HUES48 (cell line): ENCODE measurements around the gene NSD2.
"Not testable (repeated sequence)": the region's sequence is repeated elsewhere in the genome, so short reads cannot be mapped to it uniquely, and the experiment has no call there.

Source experiments
- H3K27ac ChIP-seq: one replicate; pipeline ENCODE4 v1.7.0; 2013; ENCODE audit warnings: low read depth, low read length, inconsistent platforms
- H3K27me3 ChIP-seq: 2 replicates; pipeline ENCODE4 v1.6.1; 2013; ENCODE audit warnings: mild to moderate bottlenecking, low read length; ENCODE audit not compliant: control insufficient read depth, insufficient read depth
- H3K36me3 ChIP-seq: 2 replicates; pipeline ENCODE4 v1.6.1; 2013; ENCODE audit warnings: low read length; ENCODE audit not compliant: control insufficient read depth, insufficient read depth
- H3K4me1 ChIP-seq: 2 replicates; pipeline ENCODE4 v1.6.1; 2013; ENCODE audit warnings: mild to moderate bottlenecking, low read length; ENCODE audit not compliant: control insufficient read depth, insufficient read depth
- H3K4me3 ChIP-seq: 2 replicates; pipeline ENCODE4 v1.5.1; 2013; ENCODE audit warnings: mild to moderate bottlenecking, low read depth, low read length
- H3K9ac ChIP-seq: 2 replicates; pipeline ENCODE4 v1.6.1; 2013; ENCODE audit warnings: mild to moderate bottlenecking, low read depth, low read length, moderate library complexity
- H3K9me3 ChIP-seq: 2 replicates; pipeline ENCODE4 v1.6.1; 2013; ENCODE audit warnings: low read length; ENCODE audit not compliant: control insufficient read depth, insufficient read depth

The NSD2 gene

DNA sequence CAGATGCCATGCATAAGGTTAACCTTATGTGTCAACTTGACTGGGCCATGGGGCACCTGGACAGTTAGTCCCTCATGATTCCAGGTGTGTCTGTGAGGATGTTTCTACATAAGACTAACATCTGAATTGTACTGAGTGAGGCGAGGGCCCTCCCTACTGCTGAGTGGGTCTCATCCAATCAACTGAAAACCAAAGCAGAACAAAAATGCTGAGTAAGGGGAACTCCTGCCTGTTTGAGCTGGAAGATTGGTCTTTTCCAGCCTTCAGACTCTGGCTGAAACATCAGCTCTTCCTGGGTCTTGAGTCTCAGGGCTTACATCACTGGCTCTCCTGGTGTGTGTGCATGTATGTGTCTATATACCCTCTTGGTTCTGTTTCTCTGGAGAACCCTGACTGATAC lies 123.7 kb downstream of the NSD2 start:
- no peak overlapping the region for H3K27ac ChIP-seq
- no peaks in the 10 kb centered on the region for H3K9me3 ChIP-seq
- no peaks in the 10 kb centered on the region for H3K4me1 ChIP-seq
- H3K27me3 ChIP-seq: no peaks in the 10 kb centered on the region
- peaks cover 17% of the 10 kb centered on the region for H3K36me3 ChIP-seq
- no peak overlapping the region for H3K4me3 ChIP-seq
- H3K9ac ChIP-seq: no peak overlapping the region

DNA sequence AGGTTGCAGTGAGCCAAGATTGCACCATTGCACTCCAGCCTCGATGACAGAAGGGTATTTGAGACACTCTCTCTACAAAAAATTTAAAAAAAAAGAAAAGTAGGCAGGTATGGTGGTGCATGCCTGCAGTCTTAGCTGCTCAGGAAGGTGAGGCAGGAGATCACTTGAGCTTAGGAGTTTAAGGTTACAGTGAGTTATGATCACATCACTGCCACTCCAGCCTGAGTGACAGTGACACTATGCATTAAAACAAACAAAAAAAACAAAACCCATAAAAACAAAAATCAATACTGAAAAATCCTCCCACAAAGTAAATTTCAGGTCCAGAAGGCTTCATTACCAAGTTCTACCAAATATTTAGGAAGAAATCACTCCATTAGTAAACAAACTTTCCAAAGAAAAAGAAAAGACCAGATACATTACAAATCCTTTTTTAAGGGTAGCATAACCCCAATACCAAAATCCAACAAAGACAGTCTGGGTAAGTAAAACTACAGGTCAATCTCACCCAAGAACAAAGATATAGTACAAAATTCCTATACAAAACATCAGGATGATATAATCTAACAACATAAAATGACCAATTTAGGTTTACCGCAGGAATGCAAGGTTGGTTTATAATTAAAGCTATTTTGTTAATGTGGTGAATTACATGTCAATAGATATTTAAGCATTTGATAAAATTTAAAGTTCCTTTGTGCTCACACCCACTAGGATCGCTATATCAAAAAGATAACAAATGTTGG lies 125.8 kb downstream of the NSD2 start:
- no peak overlapping the region for H3K27ac ChIP-seq
- H3K4me1 ChIP-seq: no peaks in the 10 kb centered on the region
- H3K4me3 ChIP-seq: no peak overlapping the region
- H3K36me3 ChIP-seq: 0 out of 2 replicates have a peak, but pooled peaks cover 5% of the 10 kb centered on the region
- H3K9ac ChIP-seq: no peak overlapping the region
- H3K27me3 ChIP-seq: no peaks in the 10 kb centered on the region
- no peaks in the 10 kb centered on the region for H3K9me3 ChIP-seq

DNA sequence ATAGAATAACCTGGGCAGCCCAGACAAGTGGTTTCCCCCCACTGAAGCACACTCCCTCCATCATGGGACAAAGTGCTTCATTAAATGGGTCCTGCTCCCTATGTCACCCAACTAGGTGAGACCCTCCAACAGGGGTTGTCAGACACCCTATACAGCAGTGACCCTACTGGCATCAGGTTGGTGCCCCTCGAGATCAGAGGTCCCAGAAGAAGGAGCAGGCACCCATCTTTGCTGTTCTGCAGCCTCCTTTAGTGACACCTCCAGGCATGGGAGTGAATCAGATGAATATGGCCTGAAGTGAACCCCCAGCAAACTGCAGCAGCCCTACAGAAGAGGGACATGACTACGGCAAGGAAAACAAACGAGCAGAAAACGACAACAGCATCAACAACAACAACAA lies 126.5 kb downstream of the NSD2 start:
- Histone ChIP-seq H3K4me1 (no peaks in the 10 kb centered on the region), H3K4me3 (no peak overlapping the region), H3K27ac (no peak overlapping the region), H3K36me3 (0 out of 2 replicates have a peak, but pooled peaks cover 5% of the 10 kb centered on the region), H3K27me3 (no peaks in the 10 kb centered on the region), H3K9ac (no peak overlapping the region), H3K9me3 (no peaks in the 10 kb centered on the region)

DNA sequence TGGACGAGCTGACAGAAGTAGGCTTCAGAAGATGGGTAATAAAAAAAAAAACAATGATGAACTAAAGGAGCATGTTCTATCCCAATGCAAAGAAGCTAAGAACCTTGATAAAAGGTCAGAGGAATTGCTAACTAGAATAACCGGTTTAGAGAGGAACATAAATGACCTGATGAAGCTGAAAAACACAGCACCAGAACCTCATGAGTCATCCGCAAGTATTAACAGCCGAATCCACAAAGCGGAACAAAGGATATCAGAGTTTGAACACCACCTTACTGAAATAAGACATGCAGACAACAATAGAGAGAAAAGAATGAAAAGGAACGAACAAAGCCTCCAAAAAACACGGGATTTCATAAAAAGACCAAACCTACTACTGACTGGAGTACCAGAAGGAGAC lies 127.1 kb downstream of the NSD2 start:
- Histone ChIP-seq H3K36me3 (peaks cover 8% of the 10 kb centered on the region; the same call in 1 of the 2 replicates), H3K4me3 (no peak overlapping the region), H3K27me3 (no peaks in the 10 kb centered on the region), H3K9ac (no peak overlapping the region), H3K4me1 (no peaks in the 10 kb centered on the region), H3K9me3 (no peaks in the 10 kb centered on the region), H3K27ac (no peak overlapping the region)

DNA sequence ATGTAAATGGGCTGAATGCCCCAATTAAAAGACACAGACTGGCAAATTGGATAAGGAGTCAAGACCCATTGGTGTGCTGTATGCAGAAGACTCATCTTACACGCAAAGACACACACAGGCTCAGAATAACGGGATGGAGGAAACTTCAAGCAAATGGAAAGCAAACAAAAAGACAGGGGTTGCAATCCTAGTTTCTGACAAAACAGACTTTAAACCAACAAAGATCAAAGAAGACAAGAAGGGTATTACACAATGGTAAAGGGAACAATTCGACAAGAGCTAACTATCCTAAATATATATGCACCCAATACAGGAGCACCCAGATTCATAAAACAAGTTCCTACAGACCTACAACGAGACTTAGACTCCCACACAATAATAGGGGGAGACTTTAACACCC lies 128.1 kb downstream of the NSD2 start:
- not testable (repeated sequence) for H3K27ac ChIP-seq, H3K9ac ChIP-seq, H3K4me1 ChIP-seq, H3K4me3 ChIP-seq, H3K27me3 ChIP-seq, H3K9me3 ChIP-seq
- peaks cover 12% of the 10 kb centered on the region; the same call in 1 of the 2 replicates for H3K36me3 ChIP-seq

DNA sequence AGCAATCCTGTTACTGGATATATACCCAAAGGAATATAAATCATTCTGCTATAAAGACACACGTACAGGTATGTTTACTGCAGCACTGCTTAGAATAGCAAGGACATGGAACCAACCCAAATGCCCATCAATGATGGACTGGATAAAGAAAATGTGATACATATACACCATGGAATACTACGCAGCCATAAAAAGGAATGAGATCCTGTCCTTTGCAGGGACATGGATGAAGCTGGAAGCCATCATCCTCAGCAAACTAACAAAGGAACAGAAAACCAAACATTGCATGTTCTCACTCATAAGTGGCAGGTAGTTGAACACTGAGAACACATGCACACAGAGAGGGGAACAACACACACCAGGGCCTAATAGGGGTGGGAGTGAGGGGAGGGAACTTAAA lies 132.2 kb downstream of the NSD2 start:
- H3K9ac ChIP-seq, H3K27ac ChIP-seq, H3K27me3 ChIP-seq, H3K9me3 ChIP-seq, H3K4me1 ChIP-seq, H3K4me3 ChIP-seq: not testable (repeated sequence)
- H3K36me3 ChIP-seq: peaks cover 24% of the 10 kb centered on the region

DNA sequence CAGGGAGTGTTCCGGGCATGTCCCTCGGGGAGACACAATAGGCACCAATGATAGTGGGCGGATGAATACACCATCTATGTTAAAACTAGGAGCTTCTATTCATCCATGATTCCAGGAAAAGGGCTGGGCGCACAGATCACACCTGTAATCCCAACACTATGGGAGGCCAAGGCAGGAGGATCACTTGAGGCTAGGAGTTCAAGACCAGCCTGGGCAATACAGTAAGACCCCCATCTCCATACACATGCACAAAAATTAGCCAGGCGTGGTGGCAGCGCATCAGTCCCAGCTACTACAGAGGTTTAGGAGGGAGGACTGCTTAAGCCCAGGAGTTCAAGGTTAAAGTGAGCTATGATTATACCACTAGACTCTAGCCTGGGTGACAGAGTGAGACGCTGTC lies 135.2 kb downstream of the NSD2 start:
- no peak overlapping the region for H3K9ac ChIP-seq
- H3K4me1 ChIP-seq: peaks cover 6% of the 10 kb centered on the region; the same call in 1 of the 2 replicates
- H3K27me3 ChIP-seq: peaks cover 6% of the 10 kb centered on the region
- peaks cover 24% of the 10 kb centered on the region for H3K36me3 ChIP-seq
- no peak overlapping the region for H3K4me3 ChIP-seq
- H3K9me3 ChIP-seq: no peaks in the 10 kb centered on the region
- no peak overlapping the region for H3K27ac ChIP-seq

DNA sequence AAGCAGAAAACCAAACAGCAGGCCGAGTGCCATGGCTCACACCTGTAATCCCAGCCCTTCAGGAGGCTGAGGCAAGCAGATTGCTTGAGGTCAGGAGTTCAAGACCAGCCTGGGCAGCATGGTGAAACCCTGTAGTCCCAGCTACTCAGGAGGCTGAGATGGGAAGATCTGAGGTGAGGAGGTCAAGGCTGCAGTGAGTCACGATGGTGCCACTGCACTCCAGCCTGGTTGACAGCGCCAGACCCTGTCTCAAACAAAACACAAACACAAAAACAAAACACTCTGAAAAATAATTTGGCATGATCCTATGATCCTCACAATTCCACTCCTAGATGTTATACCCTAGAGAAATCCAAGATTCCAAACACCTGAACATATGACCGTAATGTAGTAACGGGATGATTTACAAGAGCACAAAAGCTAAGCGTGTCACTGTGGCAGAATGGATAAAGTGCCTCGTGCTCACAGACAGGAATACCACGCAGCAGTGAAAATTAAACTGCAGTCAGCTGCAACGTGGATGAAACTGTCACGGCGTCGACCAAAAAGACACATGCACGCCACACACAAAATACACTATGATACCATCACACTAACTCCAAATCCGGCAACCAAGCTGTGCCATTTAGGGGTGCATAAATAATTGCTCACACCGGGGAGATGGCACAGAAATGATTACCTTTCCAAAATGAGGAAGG lies 135.9 kb downstream of the NSD2 start:
- no peak overlapping the region for H3K9ac ChIP-seq
- H3K27me3 ChIP-seq: peaks cover 6% of the 10 kb centered on the region
- no peak overlapping the region for H3K27ac ChIP-seq
- H3K9me3 ChIP-seq: no peaks in the 10 kb centered on the region
- peak overlapping the region; percentile 98 for H3K4me3 ChIP-seq
- peaks cover 24% of the 10 kb centered on the region for H3K36me3 ChIP-seq
- H3K4me1 ChIP-seq: peaks cover 6% of the 10 kb centered on the region; the same call in 1 of the 2 replicates

DNA sequence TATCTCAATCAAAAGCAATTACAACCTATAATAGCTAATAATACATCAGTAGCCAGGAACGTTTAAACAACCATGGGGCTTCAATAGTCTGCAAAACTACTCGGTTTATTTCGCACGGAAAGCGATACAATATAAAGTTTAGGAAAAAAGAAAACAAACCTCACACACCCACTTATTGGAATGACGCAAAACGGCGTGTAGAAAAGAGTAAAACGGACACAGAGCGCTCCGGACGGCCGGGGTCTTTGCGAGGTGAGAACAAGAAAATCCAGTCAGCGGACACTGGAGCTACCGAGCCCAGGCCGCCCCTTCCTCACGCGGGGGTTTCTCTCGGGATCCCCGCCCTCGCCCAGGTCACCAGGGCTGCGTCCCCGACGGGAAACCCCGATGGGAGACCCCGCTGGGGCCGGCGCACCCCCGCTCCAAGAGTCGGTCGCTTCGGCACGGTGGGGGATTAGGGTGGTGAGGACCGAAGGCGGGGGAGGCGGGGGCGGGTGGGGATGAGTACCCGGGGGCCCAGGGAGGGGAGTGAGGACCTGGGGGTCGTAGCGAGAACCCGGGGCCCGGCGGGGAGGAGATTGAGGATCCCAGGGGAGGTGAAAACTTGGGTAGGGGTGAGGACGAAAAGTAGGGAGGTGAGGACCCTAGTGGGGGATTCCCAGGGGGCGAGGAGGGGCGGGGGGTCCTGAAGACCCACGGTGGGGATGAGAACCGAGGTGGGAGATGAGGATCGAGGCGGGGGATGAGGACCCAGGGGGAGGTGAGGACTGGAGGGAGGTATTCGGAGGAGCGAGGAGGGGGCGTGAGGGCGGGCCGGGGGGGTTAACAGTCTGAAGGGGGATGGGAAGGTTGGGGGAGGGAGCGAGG lies 136.8 kb downstream of the NSD2 start:
- Histone ChIP-seq H3K4me1 (peaks cover 6% of the 10 kb centered on the region; the same call in 1 of the 2 replicates), H3K27ac (no peak overlapping the region), H3K4me3 (peak overlapping the region; percentile 98), H3K27me3 (peaks cover 6% of the 10 kb centered on the region), H3K9ac (peak overlapping the region; percentile 99), H3K36me3 (peaks cover 24% of the 10 kb centered on the region), H3K9me3 (no peaks in the 10 kb centered on the region)

DNA sequence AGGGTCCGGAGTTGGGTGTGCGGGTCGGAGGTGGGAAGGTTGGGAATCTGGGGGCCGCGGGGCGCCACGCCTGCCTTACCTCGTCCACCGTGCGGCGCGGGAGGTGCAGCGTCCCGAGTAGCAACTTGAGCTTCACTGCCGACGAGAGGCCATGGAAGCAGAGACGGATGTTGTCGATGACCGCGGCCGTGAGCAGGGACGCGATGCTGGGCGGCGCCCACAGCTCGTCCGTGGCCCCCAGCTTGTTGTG lies 137.4 kb downstream of the NSD2 start:
- Histone ChIP-seq H3K27ac (peak overlapping the region; percentile 99), H3K4me1 (peaks cover 6% of the 10 kb centered on the region; the same call in 1 of the 2 replicates)

More for the DNA sequence above, 137.4 kb downstream of the NSD2 start:
- H3K36me3 ChIP-seq: peaks cover 18% of the 10 kb centered on the region
- H3K9ac ChIP-seq: peak overlapping the region; percentile 99
- peak overlapping the region; percentile 98 for H3K4me3 ChIP-seq
- H3K9me3 ChIP-seq: no peaks in the 10 kb centered on the region
- H3K27me3 ChIP-seq: peaks cover 6% of the 10 kb centered on the region
